Right atrium auricular region (tissue), 2 donors: Measurements from ENCODE around the gene CENPW. TPM values are rescaled to one million over a fixed set of nuclear protein-coding genes. Genes with fewer than 3 reads are reported as not detected.

Source experiments
- DNase-seq: peaks from one replicate; pipeline ENCODE4 v3.0.0-alpha.2; 2019; ENCODE audit warnings: low spot score
- H3K27ac ChIP-seq, 2 donors: fragments of 200-600 bp; sonication (generic); 1 replicate in 1 of 2; 2 replicates in 1 of 2; pipeline ENCODE4 v1.5.1; 2016 to 2019
- H3K27me3 ChIP-seq, 2 donors: fragments of 200-600 bp; sonication (generic); one replicate each; pipeline versions ENCODE4 v1.5.1 to v1.6.0; 2017 to 2019
- H3K36me3 ChIP-seq: fragments of 200-600 bp; sonication (generic); one replicate; pipeline ENCODE4 v1.5.1; 2016
- H3K4me1 ChIP-seq, 2 donors: fragments of 200-600 bp; sonication (generic); one replicate each; pipeline versions ENCODE4 v1.5.1 to v1.6.0; 2017 to 2019
- H3K4me3 ChIP-seq, 2 donors: fragments of 200-600 bp; sonication (generic); 1 replicate in 1 of 2; 2 replicates in 1 of 2; pipeline ENCODE4 v1.5.1; 2017 to 2019; ENCODE audit warnings: mild to moderate bottlenecking in 1 of 2, moderate library complexity in 1 of 2
- H3K9me3 ChIP-seq, 2 donors: fragments of 200-600 bp; sonication (generic); one replicate each; pipeline ENCODE4 v1.5.1; 2019
- total RNA-seq, 2 donors: library from RNA; depleted of rRNA; stranded (reverse); fragments of >200 nt; gene quantifications; one replicate each; pipeline ENCODE4 v1.1.0, GENCODE V29; 2016
- TF ChIP-seq, protein P1 (sequence below), 2 donors: fragments of 200-600 bp; sonication (generic); IDR thresholded peaks; one replicate each; pipeline ENCODE4 v1.5.1; 2019; ENCODE audit warnings: antibody characterized with exemption in 2 of 2

Gene CENPW
- total RNA-seq, 2 donors from 2014 or later, result not detected

DNA sequence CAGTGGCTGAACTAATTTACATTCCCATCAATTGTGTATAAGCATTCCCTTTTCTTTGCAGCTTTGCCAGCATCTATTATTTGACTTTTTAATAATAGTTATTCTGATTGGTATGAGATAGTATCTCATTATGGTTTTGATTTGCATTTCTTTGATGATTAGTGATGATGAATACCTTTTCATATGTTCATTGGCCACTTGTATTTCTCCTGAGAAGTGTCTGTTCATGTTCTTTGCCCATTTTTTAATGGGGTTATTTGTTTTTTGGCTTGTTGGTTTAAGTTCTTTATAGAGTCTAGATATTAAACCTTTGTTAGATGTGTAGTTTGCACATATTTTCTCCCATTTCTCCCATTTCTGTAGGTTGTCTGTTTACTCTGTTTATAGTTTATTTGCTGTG lies 16.6 kb downstream of the CENPW start:
- Histone ChIP-seq H3K36me3 (no peaks in the 10 kb centered on the region), H3K27ac (no peak overlapping the region), H3K9me3 (peaks cover 0 to 45% of the 10 kb centered on the region in 2 donors), H3K4me1 (no peaks in the 10 kb centered on the region), H3K4me3 (no peak overlapping the region), H3K27me3 (no peaks in the 10 kb centered on the region)
- no peak for DNase-seq
- TF ChIP-seq, protein P1, sequence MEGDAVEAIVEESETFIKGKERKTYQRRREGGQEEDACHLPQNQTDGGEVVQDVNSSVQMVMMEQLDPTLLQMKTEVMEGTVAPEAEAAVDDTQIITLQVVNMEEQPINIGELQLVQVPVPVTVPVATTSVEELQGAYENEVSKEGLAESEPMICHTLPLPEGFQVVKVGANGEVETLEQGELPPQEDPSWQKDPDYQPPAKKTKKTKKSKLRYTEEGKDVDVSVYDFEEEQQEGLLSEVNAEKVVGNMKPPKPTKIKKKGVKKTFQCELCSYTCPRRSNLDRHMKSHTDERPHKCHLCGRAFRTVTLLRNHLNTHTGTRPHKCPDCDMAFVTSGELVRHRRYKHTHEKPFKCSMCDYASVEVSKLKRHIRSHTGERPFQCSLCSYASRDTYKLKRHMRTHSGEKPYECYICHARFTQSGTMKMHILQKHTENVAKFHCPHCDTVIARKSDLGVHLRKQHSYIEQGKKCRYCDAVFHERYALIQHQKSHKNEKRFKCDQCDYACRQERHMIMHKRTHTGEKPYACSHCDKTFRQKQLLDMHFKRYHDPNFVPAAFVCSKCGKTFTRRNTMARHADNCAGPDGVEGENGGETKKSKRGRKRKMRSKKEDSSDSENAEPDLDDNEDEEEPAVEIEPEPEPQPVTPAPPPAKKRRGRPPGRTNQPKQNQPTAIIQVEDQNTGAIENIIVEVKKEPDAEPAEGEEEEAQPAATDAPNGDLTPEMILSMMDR (IDR thresholded peaks at IDR 0.05), result no peak

- TF ChIP-seq, protein P1 (IDR thresholded peaks at IDR 0.05), result no peak
- no peaks in the 10 kb centered on the region for H3K4me1 ChIP-seq
- H3K9me3 ChIP-seq, result peaks cover 0 to 45% of the 10 kb centered on the region in 2 donors
- no peak for DNase-seq
- H3K36me3 ChIP-seq, result no peaks in the 10 kb centered on the region
- H3K27ac ChIP-seq, result no peak overlapping the region
- no peak overlapping the region for H3K4me3 ChIP-seq
- no peaks in the 10 kb centered on the region for H3K27me3 ChIP-seq
These were observed 20.1 kb downstream of the CENPW start for GRCh38 chr6:126359936-126360537.

DNA sequence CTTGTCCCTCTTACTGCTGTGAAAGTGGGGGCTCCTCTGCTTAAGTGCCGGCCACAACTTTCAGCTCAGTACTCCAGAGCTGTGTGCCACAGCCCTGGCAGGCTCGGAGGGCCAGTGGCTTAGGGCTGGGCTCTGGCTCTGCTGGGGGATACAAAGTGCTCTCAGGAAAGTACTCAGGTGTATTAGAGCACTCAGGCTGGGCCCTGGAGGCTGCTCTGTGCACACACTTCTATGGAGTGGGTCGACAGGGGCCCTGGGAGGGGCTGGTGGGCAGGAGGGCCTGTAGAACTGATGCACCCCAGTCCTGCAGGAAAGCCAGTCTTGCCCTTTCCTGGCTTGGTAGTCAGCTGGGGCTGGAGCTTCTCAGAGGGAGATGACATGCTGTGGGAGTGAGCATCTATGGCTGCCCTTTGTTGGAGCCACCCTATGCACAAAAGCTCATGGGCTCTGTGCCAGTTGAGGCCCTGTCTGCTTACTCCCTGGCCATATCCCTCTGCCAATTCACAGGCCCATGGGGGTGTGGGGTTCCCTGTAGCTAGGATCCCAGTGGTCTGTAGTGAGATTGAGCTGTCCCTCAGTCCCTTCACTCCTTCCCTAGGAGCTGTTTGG lies 22.0 kb downstream of the CENPW start:
- Histone ChIP-seq H3K36me3 (no peaks in the 10 kb centered on the region), H3K27ac (no peak overlapping the region)

GRCh38 chr6:126367849-126368248 lies 27.9 kb downstream of the CENPW start:
- Histone ChIP-seq H3K36me3 (no peaks in the 10 kb centered on the region), H3K27ac (no peak overlapping the region), H3K4me1 (no peaks in the 10 kb centered on the region), H3K4me3 (no peak overlapping the region), H3K9me3 (peaks cover 0 to under 1% of the 10 kb centered on the region in 2 donors), H3K27me3 (no peaks in the 10 kb centered on the region)
- no peak for DNase-seq
- TF ChIP-seq, protein P1 (IDR thresholded peaks at IDR 0.05), result no peak

More for the DNA sequence above, 22.0 kb downstream of the CENPW start:
- Histone ChIP-seq H3K9me3 (peaks cover 0 to 37% of the 10 kb centered on the region in 2 donors), H3K4me1 (no peaks in the 10 kb centered on the region), H3K27me3 (no peaks in the 10 kb centered on the region), H3K4me3 (no peak overlapping the region)
- no peak for DNase-seq
- TF ChIP-seq, protein P1 (IDR thresholded peaks at IDR 0.05), result no peak

DNA sequence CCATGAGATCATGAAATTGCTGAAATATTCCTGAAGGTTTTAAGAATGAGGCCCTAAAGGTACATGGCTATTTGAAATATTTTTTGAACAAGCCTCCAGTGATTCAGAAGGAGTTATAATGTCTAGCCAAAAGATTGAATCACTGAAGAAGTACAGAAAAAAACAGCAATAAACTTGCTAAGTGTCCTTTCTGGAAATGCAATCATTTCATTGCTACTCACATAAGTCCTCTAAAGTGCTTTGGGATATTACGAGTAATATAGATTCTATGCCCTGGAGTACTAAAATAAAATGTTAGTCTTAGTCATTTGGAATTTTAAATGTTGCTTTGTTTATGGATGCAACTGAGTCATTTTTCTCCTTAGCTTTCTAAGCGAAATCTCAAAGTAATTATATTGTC lies 32.7 kb downstream of the CENPW start:
- no peak for DNase-seq
- TF ChIP-seq, protein P1 (IDR thresholded peaks at IDR 0.05), result no peak
- no peak overlapping the region for H3K4me3 ChIP-seq
- H3K27me3 ChIP-seq, result no peaks in the 10 kb centered on the region
- H3K36me3 ChIP-seq, result no peaks in the 10 kb centered on the region
- H3K9me3 ChIP-seq, result peaks cover 0 to 11% of the 10 kb centered on the region in 2 donors
- no peak overlapping the region for H3K27ac ChIP-seq
- H3K4me1 ChIP-seq, result no peaks in the 10 kb centered on the region
